ENCODE measurements around the gene NUDT14.

Gene NUDT14

DNA sequence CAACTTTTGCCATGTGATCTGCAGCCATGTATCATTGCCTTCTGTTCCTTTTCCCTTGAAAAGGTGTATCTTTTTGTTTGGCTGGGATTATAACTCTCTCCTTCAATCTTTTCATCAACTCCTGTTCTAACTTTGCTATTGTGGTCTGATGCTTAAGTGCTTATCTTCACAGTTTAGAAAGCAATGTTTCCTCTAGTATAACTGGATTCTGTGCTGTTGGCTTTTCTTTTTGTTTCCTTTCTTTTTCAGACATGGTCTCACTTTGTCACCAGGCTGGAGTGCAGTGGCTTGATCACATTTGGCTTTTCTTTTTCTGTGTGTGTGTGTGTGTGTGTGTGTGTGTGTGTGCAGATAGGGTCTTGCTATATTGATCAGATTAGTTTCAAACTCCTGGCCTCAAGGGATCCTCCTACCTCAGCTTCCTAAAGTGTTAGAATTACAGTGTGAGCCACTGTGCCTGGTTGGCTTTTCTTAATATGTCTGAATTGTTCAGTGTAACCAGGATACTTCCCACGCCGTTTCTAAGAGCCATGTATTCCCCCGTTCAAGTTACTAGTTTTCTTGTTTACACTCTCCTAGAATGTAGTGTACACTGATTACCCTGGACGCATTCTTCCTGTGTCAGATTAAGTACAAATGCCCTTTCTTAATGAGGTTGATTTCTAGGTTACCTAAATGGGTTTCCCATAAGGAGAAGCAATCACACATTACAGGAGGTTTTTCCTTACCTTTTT, 48.0 kb downstream of the NUDT14 start:
- no peak for DNase-seq (ENCODE audit: low spot score)

DNA sequence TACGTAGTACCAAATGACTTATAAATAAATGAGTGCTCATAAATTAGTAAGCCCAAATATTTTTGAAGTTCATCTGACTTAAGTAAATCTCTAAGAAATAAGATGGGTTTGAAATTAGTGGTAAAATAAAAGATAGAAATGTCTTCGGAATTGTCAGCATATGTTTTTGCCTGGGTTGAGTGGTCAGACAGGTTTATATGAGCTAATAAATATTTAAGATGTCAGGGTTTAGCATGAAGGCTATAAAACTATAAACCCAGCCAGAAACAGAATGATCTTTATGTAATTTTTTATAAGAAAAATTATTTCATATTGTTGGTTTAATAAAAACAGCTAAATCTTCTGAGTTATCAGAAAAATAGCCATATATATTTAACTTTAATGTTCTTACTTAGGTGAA, 49.9 kb downstream of the NUDT14 start:
- no peak for DNase-seq (ENCODE audit: low spot score)

DNA sequence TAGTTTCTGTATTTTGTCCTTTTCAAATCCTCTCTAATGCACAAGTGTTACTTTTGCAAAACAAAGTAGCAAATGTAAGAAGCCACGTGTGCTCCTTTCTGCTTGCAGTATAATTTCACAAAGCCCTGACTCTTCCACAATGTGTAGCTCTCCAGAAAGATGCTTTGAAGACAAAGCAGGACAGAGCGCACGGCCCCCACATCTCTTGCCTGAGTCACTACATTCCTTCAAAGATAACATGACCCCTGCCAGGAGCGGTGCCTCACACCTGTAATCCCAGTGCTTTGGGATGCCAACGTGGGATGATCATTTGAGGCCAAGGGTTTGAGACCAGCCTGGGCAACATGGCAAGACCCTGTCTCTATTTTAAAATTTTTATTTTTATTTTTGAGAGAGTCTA, 53.1 kb downstream of the NUDT14 start:
- DNase-seq (ENCODE audit: low spot score) = no peak

DNA sequence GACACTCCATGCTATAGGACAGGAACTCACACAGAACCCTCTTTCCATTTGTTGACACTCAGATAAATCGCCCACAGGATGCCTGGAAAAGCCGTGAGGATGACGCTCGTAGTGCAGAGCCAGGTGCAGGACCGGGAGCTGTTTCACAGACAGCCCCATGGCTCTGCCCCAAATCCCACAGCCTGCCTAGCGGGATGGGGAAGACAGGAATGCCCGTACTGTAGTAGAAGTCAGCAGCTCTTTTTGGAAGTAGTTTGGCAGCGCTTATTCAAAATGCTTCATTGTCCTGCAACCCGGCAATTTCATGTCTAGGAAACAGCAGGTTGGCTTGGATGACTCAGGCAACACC, 54.2 kb downstream of the NUDT14 start:
- no peak for DNase-seq (ENCODE audit: low spot score)

DNA sequence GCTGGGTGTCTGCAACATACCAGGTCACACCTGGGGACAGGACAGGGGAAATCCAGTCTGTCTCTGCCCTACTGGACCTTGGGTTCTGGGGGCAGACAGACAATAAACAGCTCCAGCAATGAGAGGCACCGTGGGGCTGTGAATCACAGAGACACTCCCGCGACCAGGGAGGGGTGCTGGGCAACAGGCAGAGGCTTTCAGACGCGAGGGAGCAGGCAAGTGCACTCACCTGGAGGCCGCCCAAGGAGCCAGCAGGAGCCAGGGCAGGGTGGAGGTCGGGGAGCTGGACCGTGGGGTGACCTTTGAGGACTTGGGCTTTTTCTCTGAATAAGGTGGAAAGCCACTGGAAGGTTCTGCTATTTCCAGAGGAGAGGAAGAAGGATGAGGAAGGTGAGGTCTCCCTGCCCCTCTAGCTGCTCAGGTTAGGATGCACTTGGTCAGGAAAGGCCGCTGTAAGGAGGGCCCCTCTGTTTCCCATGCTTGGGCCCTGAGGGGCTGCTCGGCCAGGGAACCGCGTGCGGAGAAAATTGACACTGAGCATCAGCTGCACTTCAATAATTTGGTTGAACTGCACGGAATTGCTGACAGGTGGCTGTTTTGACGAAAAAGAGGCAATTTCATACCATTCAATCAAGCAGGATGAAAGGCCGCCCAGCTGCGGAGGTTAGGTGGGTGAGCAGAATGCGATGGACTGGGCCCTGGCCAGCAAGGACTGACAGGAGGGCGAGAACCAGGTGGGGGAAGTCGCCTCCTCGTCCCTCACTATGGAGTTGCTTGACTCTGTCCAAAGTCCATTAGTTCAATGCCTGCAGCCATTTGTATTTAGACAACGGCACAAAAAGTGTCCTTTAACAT, 54.8 kb downstream of the NUDT14 start:
- DNase-seq (ENCODE audit: low spot score) = no peak

DNA sequence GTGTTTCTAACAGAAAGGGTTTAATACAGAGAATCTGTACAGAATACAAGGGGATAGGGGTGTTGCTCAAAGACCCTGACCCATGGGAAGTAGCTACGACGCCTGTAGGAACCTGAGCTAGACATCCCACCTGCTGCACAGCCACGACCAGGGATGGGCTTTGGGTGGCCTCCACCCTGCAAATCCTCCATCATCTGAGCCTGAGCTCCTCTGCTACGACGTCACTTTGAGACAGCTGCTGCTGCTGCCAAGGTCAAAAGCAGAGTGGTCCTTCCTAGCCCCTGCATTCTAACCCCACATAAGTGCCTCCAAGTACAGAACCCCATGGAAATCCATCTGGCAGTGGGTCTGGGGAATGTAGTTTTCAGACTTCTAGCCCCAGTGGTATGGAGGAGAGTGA, 56.3 kb downstream of the NUDT14 start:
- no peak for DNase-seq (ENCODE audit: low spot score)

DNA sequence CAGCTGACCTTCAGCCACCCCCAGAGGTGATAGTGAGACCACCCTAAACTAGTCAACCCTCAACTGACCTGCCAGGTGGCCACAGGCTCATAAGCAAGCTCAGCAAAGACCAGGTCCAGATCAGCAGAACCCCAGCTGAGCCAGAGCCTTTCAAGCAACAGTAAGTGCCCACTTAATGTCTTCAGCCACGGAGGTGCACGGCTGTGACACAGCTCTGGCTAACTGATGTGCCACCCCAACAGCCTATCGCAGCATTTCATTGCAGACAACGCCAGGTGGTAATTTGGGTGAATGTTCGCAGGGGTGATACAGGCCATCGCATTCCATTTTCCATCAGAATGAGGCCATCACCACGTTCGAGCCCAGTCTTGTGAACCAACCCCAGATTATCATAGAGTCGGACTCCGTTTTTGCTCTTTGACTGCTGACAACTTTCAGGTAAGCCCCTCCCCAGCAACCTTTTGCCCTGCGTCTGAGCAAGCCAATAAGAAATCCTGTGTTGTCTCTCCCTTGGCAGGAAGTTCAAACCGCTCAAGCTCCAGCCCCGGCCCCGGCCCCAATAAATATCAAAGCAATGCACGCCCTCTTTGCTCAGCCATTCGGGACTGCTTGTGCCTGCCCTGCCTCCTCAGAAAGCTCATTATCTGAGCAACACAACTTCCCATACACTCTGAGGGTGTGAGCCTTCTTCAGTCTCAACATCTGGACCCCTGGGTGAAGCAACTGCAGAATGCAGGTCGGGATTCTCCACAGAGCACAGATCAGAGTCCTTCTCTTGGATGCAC, 56.9 kb downstream of the NUDT14 start:
- DNase-seq (ENCODE audit: low spot score) = no peak

DNA sequence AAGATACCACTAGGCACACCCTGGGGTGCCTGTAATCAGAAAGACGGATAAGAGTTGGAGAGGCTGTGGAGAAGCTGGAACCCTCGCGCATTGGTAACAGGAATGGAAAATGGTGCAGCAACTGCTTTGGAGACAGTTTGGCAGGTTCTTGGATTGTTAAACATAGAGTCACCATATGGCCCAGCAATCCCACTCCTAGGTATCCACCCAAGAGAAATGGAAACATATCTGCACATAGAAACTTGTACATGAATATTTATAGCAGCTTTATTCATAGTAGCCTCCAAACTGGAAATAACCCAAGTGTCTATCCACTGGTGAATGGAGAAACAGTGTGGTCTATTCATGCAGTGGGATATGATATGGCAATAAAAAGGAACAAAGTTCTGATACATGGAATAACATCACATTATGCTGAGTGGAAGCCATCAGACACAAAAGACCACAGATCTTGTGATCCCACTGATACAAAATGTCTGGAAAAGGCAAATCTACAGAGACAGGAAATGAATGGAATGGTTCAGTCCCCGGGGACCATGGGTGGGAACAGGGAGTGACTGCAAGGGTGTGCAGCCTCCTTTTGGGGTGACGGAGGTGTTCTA, 57.9 kb downstream of the NUDT14 start:
- no peak for DNase-seq (ENCODE audit: low spot score)

Measured in kidney capillary endothelial cell (primary cell).